Activated CD4-positive, alpha-beta T cell treated with anti-CD3 and anti-CD28 coated beads for 48 hours (primary cell): Measurements from ENCODE around the gene FASTKD1.
"Not testable (repeated sequence)": the region's sequence is repeated elsewhere in the genome, so short reads cannot be mapped to it uniquely, and the experiment has no call there.

Experiments
- DNase-seq: peaks from one replicate; pipeline ENCODE4 v3.0.0-alpha.2; 2020

FASTKD1 gene

DNA sequence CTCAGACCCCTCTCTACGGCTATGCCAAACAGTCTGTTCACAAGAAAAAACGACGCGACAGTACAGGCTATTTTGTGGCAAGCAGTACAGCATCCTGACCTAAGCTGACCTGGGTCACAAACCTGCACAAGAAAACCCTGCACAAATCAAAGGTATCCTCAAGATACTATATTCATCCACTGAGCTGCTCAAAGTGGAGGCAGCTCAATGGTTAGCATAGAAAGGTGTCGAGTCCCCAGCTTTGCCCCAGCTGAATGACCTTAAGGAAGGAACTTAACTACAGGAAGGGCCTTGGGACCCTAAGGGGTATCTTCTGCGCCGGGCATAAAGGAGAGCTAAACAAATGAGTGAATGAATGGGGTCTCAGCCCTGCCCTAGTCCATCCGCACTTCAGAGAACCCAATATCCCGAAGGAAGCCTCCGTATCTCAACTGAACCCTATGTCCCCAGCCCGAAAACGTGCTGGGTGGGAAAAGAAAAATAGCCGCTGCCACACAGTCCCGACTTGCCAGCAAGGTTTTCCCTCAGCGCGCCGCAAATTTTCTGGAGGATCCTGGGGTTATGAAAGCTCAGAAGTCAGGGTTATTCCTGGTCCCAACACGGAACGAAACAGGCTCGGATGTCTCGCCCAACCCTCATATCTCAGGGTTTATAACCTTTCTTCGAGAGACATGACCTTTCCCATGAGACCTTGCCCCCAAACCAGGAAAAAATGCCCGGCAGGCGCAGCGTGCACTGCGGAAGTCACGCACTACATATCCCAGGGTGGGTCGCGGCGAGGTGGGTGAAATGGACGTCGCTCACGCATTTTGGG is at the start of gene FASTKD1:
Gene FASTKD1, minus strand, starts transcription at position 706 of the 814 bp plus-strand sequence. CDS start 1,836 bp downstream, outside the sequence.
- peak; percentile 93 for DNase-seq

- DNase-seq = no peak
Measured at GRCh38 chr2:169623235-169623634, 49.6 kb upstream of the FASTKD1 start.

DNA sequence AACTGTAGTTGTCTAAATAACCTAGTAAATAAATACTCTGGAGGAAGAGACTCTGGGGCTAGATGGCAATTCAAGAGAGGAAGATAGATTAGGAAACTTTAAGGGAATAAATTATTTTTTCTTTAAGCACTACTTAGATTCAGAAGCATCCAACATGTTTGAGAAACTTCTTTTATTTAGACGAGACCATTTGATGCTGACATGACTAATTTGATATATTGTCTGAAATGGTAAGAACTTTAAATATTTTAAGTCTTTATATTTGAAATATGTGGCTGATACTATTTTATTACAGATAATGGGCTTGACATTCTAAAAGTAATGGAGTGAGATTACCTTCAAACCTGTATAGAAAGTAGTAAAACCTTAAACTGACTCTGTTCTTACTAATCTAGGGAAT is 46.8 kb upstream of the FASTKD1 start:
- DNase-seq = no peak

- DNase-seq = no peak
Measured at GRCh38 chr2:169619946-169620345, 46.3 kb upstream of the FASTKD1 start.

- DNase-seq = not testable (repeated sequence)
Measured at GRCh38 chr2:169615982-169616381, 42.3 kb upstream of the FASTKD1 start.

DNA sequence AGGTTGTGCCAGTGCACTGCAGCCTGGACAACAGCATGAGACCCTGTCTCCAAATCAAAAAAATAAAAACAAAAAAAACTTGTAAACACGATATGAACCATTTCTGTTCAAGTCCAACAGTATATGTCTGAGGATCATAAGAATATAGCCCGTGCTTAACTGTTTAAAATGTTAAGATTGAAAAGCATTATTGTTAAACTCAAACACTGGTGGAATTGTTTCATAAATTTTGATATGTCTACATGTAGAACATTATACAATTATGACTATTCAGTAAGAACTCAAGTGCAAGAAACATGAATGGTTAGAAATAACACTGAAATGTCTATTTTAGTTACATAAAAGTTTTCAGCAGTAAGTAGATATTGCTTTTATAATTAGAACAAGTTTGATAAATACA is 40.2 kb upstream of the FASTKD1 start:
- DNase-seq = no peak

DNA sequence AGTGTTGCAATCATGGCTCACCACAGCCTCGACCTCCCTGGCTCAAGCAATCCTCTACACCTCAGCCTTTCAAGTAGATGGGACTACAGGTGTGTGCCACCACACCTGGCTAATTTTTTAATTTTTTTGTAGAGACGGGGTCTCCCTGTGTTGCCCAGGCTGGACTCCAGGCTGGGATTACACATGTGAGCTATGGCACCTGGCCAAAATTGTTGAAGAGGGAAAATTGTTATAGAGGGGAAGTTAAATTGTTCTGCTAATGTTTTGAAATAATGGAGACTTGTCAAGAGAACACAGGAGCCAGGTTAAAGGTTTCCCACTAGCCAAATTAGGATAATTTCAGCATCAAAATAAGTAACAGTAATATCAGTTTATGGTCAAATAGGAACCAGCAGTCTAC is 35.6 kb upstream of the FASTKD1 start:
- no peak for DNase-seq

DNA sequence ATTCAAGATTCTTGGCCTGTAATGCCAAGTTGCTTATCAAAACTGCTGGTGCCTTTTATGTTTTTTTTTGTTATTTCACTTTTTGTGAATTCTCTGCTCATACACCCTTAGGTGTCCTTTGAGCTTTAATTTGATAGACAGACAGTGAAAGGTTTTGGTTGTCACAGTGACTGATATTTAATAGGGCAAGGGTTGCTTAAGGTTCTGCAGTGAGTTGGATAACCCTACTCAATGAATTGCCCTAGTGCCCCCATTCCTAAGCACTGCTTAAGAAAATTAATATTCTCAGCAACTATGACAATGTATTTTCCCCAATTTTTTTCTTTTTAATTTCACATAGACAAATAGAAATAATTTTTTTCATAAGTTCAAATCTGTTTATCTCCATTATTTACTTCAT is 25.9 kb upstream of the FASTKD1 start:
- no peak for DNase-seq

GRCh38 chr2:169598982-169599381 is 25.3 kb upstream of the FASTKD1 start:
- DNase-seq = no peak

GRCh38 chr2:169596546-169596945 is 22.9 kb upstream of the FASTKD1 start:
- DNase-seq = not testable (repeated sequence)

DNA sequence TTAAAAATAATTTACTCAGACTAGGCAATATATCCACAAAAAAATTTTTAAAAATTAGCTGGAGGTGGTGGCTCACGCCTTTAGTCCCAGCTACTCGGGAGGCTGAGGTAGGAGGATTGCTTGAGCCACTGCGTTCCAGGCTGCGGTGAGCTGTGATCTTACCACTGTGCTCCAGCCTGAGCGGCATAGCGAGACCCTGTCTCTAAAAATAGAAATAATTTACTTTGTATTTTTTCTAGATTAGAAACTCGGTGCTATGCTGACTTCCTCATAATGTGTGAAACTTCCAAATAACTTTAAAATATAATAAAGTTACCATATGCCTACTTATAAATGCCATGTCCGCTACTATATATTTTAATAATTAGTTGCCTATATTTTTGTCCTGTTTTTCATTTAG is 17.1 kb upstream of the FASTKD1 start:
- no peak for DNase-seq

DNA sequence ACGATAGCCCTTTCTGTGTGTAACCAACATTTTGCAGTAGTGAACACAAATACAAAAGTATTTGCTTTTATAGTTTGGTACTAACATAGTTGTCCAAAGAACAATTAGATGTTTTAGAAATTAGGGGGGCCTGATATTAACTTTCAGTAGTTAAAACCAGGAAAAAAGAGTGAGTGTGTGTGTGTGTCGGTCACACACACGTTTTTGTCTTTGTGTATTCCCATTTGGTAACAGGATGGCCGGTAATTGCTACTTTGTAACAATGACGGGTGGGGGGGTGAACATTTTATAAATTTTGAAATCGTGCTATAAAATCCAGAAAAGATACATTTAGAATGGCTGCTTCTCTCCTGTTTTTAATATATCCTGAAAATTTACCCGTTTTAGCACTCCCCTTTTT is 12.0 kb upstream of the FASTKD1 start:
- no peak for DNase-seq

DNA sequence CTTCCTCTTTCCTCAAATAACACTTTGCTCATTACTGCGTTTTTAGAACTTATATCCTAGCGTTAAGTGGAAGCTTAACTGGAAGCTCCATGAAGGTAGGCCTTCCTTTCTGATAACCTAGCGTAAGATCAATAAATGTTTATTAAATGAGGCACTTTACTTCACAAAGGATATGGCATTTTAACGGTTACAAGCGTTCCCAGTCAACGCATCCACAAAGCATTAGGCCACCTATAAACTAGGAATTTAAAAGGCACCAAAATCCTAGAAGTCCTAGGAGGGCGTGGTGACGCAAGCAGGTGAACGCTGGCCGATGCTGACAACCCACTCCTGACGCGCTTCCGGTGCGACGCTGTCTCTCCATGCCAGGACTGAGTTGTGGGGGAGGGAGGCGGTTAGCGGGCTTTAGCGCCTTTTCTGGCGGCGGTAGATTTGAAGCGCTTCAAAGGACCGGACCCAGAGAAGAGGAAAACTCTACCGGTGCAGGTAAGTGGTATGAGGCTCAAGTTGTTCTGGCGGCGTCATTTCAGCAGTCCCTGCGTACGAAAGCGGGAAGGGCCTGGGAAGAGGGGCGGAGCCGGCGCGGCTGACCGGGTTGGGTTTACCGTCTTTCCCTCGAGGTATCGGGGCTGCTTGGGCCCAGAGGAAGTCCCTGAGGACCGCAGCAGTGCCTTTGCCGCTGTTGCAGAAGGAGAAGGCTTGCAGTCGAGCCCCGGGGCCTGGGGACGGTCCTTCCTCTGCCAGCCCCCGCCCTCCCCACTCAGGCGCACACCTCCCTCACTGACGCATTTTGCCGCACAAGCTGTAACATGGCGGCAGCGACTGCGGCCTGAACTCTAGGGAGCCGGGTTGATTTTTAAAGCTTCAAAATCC is 10.6 kb upstream of the FASTKD1 start, which contains the start of gene PPIG:
Gene PPIG, plus strand, starts transcription at position 347 of the 873 bp plus-strand sequence. CDS start 19,691 bp downstream, outside the sequence.
- DNase-seq = peak; percentile 91

- DNase-seq = no peak
Measured at GRCh38 chr2:169583518-169583917, 9.9 kb upstream of the FASTKD1 start.

DNA sequence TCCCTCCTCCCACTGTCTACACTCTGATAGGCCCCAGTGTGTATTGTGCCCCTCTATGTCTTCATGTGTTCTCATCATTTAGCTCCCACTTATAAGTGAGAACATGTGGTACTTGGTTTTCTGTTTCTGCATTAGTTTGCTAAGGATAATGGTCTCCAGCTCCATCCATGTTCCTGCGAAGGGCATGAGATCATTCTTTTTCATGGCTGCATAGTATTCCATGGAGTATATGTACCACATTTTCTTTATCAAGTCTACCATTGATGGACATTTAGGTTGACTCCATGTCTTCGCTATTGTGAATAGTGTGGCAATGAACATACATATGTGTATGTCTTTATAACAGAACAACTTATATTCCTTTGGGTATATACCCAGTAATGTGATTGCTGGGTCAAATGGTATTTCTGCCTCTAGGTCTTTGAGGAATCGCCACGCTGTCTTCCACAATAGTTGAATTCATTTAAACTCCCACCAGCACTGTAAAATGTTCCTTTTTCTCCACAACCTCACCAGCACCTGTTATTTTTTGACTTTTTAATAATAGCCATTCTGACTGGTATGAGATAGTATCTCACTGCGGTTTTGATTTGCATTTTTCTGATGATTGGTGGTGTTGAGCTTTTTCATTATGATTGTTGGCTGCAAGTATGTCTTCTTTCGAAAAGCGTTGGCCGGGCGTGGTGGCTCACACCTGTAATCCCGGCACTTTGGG is 9.0 kb upstream of the FASTKD1 start:
- DNase-seq = not testable (repeated sequence)

- no peak for DNase-seq
Measured at GRCh38 chr2:169579044-169579443, 5.4 kb upstream of the FASTKD1 start.

DNA sequence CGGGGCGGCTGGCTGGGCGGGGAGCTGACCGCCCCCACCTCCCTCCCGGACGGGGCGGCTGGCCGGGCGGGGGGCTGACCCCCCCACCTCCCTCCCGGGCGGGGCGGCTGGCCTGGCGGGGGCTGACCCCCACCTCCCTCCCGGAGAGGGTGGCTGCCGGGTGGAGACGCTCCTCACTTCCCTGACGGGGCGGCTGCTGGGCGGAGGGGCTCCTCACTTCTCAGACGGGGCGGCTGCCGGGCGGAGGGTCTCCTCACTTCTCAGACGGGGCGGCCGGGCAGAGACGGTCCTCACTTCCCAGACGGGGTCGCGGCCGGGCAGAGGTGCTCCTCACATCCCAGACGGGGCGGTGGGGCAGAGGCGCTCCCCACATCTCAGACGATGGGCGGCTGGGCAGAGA is 1.6 kb upstream of the FASTKD1 start:
- not testable (repeated sequence) for DNase-seq

GRCh38 chr2:169574539-169574938 is 874 bp upstream of the FASTKD1 start:
- not testable (repeated sequence) for DNase-seq

DNA sequence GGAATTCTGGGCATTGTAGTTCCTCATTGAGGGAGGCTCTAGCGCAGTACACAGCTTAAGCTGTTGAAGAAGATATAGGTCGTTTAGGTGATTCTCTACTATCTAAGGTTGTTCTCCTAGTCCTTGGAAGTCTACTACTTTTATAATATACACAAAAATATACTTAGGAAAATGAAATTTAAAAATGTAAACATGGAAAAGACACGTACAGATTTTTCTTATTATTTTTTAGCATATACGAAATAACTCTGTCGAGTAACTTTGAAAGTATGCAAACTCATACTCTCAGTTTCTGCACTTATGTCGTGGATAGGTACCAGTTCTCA is 272 bp upstream of the FASTKD1 start:
- no peak for DNase-seq

GRCh38 chr2:169572821-169573159 is 875 bp downstream of the FASTKD1 start:
- no peak for DNase-seq

GRCh38 chr2:169572189-169572588 is 1.5 kb downstream of the FASTKD1 start:
- no peak for DNase-seq

- DNase-seq = no peak
Measured at GRCh38 chr2:169571571-169571970, 2.1 kb downstream of the FASTKD1 start.

DNA sequence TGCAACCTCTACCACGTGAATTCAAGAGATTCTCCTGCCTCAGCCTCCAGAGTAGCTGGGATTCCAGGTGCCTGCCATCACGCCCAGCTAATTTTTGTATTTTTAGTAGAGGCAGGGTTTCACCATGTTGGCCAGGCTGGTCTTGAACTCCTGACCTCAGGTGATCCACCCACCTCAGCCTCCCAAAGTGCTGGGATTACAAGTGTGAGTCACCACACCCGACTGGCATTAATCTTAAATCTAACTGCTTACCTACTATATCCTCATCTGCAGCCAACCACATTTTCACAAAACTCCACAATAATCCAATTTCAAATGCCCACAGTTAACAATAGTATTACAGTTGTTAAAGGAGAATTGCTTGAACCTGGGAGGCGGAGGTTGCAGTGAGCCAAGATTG is 2.9 kb downstream of the FASTKD1 start:
- DNase-seq = not testable (repeated sequence)
